ENCODE data around the gene PFKL.
A peak's percentile ranks its signal among the peaks of the same experiment; 100 is the strongest.

The PFKL gene

DNA sequence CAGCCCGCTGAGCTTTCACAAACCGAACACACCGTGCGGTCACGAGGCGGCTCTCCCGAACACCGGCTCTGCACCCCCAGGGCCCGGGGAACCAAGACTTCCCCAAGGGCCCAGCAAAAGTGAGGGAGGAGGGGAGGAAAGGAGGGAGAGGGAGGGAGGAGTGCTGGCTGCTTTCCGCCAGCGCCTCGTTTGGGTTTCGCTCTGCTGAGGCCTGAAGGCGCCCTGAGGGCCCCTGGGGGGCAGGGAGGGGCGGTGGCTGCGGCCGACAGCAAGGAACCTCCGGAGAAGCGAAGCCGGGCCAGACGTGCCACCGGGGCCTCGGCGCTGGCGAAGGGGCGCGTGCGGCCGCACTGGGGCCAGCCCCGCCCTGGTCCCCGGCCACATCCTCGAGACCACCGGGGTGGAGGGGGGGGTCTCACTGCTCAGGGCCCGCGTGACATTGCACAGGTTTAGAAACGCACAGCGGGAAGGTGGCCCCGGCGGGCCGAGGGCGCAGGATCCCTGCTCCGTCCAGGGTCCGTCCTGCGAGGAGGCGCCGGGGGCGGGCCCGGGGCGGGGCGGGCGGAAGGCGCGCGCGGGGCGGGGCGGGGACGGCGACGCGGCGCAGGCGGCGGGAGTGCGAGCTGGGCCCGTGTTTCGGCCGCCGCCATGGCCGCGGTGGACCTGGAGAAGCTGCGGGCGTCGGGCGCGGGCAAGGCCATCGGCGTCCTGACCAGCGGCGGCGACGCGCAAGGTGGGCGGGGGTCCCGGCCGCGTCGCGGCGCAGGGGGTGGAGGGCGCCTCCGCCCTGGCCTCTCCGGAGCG, at the start of gene PFKL:
PFKL (plus strand) TSS at position 596 of the 804 bp plus-strand sequence; CDS start at position 649, 53 bp downstream.
- DNase-seq = peak; percentile 60

DNA sequence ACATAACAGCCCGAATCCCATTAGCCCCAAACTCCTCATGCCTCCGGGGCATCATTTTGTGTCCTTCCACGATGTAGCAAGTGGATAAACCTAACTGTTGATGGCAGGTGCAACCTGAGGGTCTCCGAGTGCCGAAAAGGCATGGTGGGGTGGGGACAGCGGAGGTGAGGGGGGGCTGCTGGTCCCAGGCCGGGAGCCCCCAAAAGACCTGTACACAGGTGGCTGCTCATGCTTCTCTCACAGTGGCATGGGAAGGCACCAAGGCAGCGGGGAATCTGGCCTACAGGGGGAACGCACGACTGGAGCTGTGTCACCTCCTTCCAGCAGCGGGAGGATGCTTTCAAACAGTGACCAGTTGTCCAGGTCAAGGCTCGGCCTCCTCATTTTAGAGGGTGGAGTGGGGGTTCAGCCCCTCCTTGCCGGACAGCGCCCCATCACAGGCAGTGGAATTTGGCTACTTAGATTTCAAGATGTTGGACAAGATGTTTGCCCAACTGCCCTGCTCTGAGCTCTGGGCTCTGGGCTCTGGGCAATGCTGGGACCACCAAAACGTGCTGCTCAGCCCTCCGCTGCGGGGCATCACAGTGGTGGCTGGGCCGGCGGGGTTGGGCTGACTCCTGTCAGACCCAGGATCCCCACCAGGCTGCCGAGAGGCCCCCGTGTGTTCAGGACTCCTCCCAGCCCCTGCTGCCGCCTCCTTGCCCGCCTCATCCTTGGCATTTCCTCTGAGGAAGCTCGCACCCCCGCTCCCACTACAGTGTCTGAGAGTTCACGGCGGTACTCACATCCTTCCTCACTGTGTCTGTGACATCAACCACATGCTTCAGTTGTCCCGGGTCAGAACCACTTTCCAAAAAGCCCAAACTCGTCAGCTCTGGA, 45.8 kb upstream of the PFKL start:
- no peak for DNase-seq

DNA sequence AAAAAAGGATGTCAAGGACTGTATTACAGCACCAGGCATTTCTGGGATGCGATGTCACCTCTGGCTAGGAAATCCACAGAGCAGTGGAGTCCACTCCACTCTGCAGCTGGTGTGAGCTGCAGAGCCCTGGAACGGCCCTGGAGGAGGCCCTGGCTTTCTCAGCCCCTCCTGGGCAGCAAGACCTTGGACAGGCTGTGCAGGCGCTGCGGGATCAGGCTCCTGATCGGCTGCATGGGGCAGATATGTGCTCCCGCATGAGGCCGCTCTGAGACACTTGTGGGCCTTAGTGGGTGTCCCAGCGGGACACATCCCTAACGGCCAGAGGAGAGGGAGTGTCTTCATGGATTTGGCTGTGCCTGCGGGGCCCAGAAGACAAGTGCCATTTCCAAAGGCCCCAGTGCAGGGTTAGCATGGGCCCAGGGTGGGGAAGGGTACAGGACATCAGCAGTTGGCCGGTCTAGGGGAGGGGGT, 44.3 kb upstream of the PFKL start:
- DNase-seq = no peak

DNA sequence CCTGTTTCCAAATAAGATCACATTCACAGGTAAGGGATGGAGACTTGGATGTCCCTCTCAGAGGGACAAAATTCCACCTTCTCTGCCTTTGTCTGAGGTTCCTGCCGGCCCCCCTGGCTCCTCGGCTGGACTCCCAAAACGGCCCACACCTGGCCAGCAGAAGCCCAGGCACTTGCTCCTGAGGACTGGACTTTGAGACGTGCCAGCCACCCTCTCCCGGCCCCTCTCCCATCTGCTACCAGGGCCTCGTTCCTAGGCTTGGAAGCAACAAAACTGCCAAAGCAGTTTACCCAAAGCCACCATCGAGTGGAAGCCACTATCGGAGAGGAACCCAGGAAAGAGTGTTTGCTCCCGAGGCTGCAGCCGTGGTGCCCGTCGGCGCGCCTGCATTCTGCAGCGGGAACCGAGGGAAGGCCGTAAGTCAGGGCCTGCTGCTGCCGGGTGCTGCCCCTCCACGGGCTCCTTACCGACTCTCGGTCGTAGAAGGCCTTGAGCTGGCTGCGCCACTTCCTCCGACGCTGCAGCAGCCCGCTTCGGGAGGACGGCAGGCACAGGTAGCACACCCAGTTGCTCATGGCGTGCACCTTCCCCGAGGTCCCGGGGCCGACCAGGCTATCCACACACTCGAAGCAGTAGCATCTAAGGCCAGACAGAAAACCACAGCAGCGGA, 41.7 kb upstream of the PFKL start:
- no peak for DNase-seq

DNA sequence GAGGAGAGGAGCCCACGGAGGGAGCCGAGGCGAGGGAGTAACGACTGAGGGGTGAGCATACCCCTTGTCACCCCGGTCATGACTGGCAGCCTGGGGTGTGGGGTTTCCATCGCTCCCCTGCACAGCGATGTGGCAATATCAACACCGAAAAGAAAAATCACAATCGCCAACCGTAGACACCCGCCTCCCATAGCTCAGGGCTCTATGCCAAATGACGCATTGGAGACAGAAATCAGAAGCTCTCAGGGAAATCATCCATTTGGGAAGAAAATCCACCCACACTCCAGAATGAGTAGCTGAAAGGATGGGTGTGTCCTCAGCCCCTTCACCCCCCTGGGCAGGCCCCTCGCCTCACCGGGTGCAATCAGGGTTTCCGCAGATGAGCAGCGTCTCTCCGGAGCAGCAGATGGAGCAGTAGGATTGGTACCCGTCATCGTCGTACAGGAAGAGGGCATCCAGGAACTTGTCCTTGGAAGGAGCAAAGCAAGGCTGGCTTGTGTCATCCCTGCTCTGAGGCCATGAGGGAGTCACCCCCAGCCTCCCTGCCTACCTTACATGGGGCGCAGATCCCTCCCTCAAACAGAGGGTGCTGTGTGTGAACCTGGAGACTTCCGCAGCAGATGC, 40.7 kb upstream of the PFKL start:
- DNase-seq = no peak

DNA sequence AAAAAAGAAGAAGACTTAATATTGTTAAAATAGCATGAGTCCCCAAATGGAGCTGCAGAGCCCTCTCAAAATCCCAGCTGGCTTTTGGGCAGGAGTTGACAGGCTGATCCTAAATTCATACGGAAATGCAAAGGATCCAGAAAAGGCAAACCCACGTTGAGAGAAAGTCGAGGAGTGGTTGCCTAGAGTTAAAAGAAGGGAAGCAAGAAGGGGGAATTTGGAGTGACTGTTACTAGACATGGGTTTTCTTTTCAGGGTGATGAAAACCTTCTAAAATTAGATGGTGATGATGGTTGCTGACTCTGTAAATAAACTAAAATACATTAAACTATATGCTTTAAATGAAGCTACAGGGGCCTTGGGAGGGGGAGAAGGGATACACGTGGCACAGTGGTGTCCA, 39.8 kb upstream of the PFKL start:
- DNase-seq = no peak

DNA sequence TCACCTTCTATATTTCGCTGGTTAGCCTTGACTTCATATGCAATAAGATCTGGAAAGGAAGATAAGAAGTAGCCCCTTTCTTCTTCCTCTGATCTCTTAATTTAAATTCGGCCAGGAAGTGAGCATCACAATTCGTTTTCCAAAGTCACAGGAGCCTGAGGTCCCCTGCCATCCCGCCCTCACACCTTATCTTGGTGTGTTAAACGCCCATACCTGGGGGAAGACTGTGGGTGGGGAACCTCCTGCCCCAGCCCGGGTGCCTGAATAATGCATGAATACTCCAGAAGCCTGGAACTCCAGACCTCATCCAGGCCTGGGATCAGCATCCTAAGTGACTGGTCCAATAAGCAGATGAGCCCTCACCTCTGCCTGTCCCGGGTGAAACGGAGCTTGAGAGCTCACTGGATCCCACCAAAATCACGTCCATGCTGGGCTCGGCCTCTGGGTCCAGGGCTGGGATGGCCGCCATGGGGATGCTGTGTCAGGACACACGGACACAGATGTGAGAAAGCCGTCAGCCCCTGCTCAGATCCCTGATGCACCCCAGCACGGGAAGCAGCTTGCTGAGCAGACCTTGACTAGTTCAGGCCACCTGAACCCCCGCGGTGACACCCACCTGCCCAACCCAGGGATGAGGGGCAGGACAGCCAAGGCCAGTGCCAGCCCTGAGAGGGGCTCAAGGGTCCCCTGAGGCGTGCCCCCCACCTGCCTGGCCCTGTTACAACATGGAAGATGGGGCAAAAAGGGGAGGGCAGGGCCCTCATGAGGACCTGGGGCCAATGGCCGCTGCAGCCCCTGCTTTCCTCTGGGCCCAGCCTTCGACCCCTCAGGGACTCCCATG, 38.8 kb upstream of the PFKL start:
- DNase-seq = no peak

DNA sequence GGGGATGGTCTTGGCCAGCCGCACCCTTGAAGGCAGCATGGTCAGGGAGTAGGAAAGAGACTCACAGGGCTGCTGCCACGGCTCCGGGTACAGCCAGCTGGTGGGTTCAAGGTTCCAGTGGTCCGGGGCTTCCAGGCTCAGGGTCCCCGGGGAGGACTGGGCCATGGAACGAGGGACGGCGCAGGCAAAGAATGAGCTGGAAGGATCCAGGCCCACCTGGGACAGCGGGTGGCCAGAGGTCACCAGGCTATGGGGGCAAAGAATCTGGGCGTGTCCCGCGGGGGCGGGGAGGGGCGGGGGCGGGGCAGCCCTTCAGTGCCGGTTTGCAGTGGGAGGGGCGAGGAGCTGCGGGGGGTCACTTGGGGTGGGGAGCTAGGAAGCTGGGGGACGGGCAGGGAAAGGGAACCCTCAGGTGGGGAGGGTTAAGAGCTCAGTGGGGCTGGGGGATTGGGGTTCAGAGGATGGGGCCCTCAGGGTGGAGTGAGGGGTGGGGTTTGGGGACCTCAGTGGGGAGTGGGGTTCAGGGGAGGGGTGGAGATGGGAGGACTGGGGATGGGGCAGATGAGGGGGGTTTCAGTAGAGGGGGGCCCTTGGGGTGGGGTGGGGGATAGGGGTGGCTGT, 38.1 kb upstream of the PFKL start, which contains the start of gene DNMT3L:
DNMT3L (minus strand) TSS at position 223 of the 621 bp plus-strand sequence. CDS start 638 bp downstream, outside the sequence.
- DNase-seq = no peak

DNA sequence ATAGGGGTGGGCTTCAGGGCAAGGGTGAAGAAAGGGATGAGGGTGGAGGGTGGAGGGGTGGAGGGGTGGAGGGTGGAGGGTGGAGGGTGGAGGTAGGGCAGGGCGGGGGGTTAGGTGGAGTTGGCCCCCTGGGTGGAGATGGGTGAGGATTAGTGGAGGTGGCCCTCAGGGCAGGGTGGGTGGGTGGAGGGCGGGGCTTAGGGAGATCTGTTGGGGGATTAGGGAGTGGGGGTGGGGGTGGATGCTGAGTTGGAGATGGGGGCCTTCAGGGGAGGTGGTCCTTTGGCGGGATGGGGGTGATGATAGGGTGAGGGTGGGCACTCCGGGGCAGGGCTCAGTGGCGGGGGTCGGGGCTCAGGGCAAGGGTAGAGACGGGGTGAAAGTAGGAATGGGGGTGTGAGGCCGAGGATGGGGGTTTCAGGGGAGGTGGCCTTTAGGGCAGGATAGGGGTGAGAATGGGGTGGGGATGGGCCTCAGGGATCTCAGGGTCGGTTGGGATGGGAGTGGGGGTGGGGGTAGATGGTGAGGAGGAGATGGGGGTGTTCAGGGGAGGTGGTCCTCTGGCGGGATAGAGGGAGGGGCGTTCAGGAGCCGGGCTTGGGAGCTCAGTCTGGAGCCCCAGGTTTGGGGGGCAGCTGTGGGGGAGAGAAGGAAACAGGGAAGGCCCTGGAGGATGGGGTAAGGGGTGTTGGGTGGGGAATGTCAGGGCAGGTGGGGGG, 37.4 kb upstream of the PFKL start:
- DNase-seq = no peak

DNA sequence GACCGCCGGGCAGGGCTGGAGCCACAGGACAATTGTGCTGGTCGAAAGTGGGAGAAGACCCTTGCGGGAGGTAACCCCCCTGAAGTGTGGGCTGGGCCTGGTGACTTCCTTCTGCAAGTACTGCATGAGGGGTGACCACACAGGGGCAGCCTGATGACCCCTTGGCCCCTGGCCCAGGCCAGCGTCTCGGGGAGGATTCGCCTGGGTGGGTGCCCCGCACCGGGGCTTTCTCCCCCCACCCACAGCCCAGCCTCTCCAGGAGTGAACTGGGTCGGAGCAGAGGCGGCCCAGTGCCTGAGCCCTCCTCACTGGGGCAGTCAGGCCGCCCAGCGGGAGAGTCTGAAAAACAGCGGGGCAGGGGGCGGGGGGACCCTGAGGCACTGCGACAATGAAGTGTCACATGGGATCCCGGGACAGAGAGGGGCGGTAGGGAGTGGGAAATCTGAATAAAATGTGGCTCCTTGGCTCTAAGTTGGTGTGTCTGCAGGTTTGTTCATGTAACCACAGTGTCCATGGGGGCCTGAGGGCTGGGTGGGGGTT, 36.6 kb upstream of the PFKL start:
- no peak for DNase-seq

DNA sequence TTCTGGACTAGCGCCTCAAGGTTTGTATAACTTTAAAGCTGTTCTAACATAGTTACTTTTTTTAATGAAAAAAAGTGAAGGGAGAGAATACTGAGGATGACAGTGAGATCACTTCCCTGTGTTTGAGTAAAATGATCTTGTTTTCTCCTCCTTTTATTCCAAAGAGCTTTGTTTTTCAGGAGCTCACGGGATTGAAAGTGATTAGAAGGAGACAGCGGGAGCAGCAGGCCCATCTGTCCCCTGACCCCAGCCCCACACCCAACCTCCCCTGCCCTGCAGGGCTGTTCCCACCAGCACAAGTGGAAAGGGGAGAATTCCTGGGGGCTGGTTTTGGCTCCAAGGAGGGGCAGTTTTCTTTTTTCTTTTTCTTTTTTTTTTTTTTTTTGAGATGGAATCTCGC, 36.1 kb upstream of the PFKL start:
- DNase-seq = no peak

DNA sequence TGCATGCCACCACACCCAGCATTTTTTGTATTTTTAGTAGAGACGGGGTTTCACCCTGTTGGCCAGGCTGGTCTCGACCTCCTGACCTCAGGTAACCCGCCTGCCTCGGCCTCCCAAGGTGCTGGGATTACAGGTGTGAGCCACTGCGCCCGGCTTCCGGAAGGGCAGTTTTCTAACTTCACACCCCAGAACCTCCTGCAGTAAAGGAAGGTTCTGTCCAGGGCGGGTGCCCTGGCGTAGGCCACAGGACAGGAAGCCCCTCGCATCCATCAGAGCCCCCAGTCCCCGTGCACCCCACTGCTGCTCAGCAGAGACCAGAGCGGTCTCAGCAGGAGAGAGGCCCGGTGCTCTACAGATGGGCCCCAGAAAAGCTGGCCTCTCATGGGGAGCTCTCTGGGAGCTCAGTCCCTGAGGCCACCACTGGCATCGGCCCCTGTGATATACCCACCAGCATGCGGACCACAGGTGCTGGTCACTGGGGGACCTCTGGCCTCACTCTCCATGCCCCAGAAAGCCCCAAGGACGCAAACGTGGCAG, 34.1 kb upstream of the PFKL start:
- DNase-seq = no peak

DNA sequence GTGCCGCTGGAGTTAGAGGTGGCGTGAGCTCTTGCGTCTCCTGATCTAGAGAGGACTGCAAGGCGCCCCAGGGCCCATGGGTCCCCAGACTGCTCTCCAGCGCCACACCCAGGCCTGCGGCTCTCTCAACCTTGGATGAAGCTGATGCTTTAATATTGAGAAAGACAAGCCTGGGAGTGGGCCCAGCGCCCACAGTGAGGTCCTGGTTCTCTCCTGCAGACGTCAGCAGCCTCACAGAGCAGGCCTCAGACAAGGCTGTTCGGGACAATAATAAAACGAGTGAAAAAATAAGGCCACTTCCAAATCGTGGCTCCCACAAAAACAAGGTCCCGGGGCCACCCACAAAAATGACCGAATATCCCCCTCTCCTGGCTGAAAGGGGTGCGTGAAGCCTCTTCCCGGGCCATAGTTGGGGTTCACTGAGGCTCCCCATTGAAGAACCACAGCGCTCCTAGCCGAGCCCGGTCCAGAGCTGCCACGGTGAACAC, 32.2 kb upstream of the PFKL start:
- DNase-seq = no peak

DNA sequence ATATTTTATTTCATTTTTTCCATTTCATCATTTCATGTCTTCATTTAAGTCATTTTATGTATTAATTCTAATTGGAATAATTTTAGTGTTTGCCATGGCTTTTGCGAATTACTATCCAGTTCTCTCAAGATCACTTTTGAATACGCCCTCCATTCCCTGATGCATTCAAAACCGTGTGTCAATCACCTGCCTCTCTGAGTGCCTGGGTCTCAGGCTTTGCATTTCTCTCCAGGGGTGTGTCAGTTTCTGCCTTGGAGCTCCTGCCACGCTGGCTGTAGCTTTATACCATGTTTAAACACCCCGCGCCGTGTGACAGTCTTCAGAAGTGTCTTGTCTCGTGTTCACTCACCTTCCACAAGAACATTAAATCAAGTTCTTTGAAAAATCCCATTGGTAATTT, 30.8 kb upstream of the PFKL start:
- DNase-seq = no peak

DNA sequence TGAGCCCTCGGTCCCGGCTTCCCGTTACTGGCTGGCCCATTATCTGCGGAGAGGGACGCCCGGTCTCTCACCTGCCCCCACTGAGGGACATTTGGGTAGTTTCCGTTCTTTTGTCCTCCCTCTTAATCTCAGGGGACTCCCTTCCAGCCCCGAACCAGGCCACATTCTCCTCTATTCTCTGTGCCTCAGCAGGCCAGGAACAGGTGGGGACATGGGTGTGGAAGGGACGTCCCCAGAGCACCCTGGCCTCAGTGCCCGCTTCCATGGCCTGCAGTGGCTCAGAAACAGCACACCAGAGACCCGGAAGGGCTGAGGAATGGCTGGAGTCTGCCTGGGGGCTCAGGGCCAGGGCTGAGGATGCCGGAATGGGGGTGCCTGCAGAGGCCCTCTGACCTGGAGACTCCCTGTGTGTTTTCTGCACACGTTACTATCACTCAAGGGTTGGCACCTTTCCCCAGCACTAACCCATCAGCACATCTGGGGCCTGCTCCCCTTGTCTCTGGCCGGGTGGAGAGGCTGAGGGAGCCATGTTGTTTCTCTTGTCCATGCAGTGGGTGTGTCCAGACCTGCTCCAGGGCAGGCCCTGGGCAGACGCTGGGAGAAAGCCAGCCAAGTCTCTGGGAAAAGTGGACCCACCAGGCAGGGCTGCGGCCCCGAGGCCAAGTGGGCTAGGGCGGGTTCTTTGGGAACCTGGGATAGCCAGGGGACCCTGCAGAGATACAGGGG, 28.1 kb upstream of the PFKL start:
- no peak for DNase-seq

DNA sequence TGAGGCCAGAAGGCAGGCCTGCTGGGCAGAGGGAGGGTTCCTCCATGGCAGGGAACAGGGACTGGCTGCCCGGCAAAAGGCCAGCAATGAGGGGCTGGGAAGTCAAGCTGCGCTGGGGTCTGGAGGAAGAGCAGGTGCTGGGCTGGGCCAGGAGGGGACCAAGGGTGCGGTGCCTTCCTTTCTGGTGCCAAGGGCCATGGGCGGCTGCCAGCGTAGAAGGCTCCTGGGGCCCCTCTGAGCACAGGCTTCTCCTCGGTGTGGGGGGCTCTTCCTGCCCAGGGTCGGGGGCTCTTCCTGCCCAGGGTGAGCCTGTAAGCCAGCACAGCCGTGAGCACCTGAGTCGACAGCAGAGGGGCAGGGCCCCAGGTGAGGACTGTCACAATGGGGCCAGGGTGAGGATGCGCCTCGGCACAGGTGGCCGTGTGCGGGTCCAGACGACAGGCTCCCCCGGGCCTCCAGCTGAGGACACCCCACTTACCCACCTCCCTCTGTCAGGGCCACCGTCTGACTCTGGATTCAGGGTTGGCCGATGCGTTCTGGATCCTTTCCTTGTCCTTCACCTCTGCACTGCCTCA, 27.5 kb upstream of the PFKL start:
- DNase-seq = no peak

DNA sequence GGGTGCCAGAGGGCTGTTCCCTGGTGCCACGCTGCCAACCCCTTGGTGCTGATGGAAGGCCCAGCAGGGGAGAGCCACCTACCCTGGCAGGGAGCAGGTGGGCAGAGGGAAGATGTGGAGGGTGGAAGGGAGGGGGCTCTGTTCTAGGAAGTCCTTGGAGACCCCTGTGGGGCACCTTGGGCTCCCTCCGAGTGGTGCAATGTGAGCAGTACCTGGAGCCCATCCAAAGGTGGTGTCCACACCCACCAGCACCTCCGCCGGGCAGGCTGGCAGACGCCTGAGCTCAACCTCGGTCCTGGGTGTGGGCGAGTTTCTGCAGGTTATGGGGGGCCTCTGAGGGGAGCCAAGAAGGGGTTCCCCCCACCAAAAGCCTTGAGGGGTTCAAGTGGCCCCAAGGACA, 26.8 kb upstream of the PFKL start:
- no peak for DNase-seq

DNA sequence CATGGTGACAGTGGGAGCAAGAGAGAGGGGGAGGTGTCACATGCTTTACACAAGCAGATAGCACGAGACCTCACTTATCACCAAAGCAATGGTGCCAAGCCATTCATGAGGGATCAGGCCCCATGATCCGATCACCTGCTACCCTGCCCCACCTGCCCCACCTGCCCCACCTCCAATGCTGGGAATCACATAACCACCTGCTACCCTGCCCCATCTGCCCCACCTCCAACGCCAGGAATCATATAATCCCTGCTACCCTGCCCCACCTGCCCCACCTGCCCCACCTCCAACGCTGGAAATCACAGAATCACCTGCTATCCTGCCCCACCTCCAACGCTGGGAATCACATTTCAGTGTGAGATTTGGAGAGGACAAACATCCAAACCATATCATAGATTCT, 24.8 kb upstream of the PFKL start:
- DNase-seq = no peak

Data from fibroblast of skin of right biceps (primary cell).